Stimulated activated CD4-positive, alpha-beta T cell treated with anti-CD3 and anti-CD28 coated beads, TNF-alpha, amount 100 ng/mL, for 1 hour (primary cell): ENCODE measurements around the gene PIP5K1C.
A peak's percentile ranks its signal among the peaks of the same experiment; 100 is the strongest.
"Not testable (repeated sequence)": the region's sequence is repeated elsewhere in the genome, so short reads cannot be mapped to it uniquely, and the experiment has no call there.

ENCODE experiments used
- DNase-seq, 3 donors: peaks; one replicate each; pipeline ENCODE4 v3.0.0-alpha.2; 2020; ENCODE audit warnings: low read depth in 3 of 3, low spot score in 1 of 3

PIP5K1C gene

DNA sequence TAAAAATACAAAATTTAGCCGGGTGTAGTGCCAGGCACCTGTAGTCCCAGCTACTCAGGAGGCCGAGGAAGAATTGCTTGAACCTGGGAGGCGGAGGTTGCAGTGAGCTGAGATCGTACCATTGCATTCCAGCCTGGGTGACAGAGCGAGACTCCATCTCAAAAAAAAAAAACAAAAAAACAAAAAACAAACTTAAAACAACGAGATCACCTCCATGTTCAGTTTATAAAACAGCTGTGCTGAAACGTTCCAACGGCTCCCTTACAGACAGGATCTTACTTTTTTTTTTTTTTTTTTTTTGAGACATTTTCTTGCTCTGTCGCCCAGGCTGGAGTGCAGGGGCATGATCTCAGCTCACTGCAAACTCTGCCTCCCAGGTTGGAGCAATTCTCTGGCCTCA is 71.5 kb downstream of the PIP5K1C start:
- not testable (repeated sequence) for DNase-seq

DNA sequence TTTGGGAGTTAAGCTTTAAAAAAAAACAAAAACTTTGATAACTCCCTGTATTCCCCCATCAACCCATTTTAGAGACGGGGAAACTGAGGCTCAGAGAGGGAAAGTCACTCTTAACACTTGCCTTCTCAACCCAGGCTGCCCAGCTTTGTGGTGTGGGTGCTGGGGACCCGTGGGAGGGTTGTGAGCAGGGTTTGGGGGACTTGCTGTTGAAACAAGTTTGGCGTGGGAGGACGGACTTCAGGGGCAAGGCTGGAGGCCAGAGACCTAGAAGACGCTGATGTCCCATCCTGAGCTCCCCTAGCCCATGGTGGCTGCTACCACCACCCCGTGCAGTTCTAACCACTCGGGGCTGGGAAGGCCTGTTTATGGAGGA is 72.9 kb downstream of the PIP5K1C start:
- DNase-seq: no peak

DNA sequence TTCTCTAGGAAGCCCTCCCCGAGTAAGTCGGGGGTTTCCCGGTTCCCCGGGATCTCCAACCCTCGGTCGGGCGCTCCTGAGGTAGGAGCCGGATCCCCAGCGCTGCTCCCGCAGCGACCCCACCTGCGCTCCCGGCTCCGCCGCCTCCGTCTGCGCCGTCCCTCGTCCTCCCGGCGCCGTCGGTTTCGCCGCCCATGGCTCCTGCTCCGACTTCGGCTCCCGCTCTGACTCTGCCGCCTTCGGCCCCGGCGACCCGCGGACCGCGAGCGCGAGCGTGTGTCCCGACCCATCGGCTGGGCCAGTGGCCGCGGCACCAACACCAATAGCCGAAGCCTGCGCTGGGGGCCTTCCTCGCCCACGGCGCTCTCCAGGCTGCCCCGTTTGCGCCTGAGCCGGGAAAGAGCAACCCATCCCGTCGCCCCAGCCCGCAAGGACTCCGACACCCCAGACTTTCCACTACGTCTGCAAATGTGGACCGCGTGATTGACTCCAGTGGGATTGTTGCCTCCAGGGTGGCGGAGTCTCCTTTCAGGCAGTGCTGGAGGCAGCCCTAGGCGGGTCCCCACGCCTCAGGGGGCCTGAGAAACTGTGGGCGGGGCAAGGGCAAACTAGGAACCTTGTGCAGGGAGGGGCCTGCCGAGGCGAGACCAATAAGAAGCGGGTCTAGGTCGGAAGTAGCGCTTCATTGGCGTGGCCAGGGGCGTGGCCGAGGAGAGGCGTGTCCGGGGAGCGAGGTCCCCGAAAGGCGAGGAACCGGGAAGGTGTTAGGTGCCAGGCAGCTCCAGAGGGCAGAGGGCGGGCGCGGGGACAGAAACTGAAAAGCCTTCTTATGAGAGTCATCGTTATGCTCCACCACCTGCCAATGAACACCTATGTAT is 73.6 kb downstream of the PIP5K1C start, which contains the start of gene CACTIN:
CACTIN (minus strand) TSS at position 318 of the 878 bp plus-strand sequence; CDS start at position 290, 28 bp downstream.
- peak; percentile 96 to 97 (median 97) for DNase-seq

DNA sequence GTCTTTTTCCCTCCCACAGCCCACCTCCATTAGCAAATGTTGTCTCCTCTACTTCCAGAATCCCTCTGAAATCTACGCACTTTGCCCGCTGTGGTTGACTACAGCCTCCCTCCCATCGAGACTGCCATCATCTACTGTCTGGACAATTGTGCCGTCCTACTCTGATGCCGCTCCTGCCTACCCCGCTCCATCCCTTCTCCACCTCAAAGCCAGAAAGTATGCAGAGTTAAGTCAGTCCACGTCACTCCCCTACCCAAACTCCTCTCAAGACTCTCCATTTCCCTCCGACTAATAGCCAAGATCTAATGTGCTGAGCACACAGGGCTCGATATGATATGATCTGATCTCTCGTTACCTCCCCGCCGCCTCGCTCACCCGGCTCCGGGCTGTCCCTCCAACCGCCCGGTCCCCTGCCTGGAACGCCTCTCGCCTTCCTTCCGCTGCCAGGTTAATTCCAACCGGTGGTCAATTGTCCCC is 74.2 kb downstream of the PIP5K1C start:
- no peak for DNase-seq

DNA sequence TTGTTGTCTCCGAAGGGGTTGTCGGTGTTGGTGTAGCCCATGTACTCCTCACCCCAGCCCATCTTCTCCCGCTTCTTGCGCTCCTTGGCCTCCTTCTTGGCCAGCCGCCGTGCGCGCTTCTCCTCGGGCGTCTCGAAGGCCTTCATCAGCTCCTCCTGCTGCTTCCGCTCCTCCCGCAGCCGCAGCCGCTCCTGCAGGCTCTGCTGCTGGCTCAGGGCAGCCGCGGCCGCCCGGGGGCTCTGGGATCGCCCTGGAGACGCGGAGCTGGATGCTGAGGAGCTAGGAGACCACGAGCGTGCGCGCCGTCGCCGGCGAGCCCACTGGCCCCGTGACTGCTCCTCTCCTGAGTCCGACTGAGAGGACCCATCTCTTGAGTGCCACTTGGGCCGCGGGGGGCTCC is 76.6 kb downstream of the PIP5K1C start:
- no peak for DNase-seq

DNA sequence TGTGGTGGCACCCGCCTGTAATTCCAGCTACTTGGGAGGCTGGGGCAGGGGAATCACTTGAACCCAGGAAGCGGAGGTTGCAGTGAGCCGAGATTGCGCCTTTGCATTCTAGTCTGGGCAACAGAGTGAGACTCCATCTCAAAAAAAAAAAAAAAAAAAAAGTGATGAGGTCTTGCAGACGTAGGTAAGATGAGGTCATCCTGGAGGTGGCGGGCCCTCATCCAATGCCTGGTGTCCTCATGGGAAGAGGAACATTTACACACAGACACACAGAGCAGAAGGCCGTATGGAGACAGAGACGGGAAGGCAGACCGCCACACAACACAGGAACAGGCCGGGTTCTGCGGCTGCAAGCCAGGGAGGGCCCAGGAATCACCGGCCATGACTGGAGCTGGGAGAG is 78.0 kb downstream of the PIP5K1C start:
- no peak for DNase-seq

DNA sequence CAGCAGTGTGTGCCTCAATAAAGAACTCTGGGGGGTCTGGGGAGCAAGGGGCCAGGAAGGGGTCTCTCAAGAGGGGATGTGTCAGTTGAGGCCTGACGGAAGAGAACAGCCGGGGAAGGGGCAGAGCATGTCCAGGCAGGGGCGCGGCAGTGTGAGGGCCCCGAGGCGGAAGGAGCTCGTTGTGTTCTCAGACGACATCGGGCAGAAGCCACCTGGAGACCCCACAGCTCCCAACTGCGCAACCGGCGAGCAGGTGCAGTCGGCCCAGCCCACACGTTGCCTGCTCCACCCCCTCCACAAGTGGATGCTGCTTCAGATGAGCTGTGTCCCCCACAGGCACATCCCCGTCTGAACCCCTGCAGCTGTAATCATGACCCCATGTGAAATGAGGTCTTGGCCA is 78.6 kb downstream of the PIP5K1C start:
- no peak for DNase-seq

DNA sequence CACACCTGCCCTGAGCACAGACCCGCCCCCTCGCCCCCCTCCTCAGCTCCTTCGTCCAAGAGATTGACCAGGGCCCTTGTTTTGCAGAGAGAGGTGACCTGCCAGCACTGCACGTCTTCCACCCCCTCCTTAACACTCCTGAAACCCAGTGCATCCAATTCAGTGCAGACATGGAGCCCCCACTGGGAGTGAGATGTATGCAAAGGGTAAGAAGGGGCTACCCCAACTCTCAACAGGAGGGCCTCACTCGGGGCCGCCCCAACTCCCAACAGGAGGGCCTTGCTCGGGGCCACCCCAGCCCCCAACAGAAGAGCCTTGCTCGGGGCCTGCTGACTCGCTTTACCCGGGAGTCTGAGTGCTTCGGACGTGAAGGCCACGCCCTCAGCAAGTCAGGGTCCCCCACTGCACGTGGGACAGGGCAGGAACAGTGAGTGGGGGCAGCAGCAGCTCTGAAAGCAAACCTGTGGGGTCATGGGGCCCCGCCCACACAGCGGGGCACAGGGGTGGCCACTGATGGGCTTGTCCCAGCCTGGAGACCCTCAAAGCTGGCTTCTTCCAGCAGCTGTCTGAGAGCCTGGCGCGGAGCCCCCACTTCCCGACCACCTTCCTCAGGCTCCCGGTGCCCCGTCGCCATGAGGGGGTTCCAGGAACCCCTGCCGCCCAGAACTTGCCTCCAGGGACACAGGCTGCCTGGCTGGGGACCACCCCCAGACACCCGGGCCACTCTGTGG is 79.3 kb downstream of the PIP5K1C start:
- no peak for DNase-seq

DNA sequence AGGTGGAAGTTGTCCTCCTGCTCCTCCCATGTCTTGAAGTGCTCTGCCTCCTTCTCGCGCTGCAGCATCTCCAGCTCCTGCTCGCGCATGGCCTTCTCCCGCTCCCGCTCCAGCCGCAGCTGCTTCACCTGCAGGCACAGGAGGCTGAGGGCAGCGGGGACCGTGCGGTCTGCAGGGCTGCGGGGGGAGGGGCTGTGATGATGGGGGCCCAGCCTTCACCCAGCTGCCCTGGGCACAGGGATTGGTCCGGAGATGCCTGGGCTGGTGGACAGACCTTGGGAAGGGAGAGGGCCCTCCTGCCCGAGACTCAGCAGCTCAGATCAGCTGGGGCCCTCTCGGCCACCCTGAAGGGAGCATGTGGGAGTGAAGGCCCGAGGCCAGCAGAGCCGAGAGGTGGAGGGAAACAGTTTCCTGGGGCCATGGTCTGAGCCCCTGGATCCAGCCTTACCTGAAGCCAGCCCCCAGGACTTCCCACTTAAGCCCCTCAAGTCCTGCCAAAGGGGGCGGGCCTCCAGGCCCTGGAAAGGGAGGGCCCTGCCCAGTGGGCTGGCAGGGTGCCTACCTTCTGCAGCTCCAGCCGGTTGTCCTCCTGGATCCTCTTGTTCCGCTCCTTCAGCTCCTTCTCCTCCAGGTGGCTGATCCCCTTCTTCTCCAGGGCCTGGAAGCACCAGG is 80.0 kb downstream of the PIP5K1C start:
- no peak for DNase-seq

DNA sequence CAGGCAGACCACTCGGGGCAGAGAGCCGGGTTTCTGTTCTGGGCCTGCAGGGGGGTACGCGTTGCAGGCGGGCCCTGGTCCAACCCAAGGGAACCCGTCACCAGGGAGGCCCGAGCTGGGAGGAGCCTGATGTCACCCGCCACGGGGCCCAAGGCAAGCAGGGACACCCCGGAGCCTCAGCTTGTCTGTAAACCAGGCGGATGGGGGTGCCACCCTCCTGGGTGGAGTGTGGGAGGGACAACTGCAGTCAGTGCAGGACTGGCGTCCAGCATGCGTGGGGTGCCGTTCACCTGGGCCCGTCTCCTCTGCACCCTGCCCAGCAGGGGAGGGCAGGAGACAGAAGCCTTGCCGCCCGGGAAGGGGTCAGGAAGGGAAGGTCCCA is 80.6 kb downstream of the PIP5K1C start:
- no peak for DNase-seq

DNA sequence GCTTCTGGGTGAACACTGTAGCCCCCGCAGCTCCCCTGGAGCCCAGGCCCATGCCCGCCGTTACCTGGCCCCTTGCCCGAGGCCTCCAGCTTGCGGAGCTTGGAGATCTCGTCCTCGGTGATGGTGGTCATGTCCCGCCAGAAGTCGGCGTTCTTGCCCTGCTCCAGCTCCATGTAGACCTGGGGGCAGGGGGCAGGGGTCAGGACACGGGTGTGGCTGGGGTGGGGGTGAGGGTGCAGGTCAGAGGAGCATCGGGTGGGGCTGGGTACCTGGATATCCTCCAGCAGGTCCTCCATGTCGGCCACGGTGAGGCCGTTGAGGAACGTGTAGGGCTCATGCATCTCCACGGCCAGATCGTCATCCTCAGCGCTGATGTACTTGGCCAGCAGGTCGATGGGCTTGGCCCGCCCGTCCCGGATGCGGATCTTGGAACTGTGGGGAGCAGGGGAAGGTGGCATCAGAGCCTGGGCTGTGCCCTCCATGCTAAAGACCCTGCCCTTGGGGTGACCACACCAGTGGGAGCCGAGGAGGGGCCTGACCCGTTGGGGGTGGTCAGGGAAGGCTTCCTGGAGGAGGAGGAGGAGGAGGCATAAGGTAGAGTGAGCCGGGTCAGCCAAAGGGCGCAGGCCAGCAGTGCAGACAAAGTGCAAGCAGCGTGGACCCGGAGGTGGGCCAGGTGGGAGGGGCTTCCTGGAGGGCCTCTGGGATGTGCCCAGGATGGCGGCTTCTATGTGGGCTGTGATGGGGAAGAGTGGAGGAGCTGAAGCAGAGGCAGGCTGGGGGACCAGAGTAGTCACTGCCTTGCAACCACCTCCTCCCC is 81.2 kb downstream of the PIP5K1C start:
- DNase-seq: no peak

DNA sequence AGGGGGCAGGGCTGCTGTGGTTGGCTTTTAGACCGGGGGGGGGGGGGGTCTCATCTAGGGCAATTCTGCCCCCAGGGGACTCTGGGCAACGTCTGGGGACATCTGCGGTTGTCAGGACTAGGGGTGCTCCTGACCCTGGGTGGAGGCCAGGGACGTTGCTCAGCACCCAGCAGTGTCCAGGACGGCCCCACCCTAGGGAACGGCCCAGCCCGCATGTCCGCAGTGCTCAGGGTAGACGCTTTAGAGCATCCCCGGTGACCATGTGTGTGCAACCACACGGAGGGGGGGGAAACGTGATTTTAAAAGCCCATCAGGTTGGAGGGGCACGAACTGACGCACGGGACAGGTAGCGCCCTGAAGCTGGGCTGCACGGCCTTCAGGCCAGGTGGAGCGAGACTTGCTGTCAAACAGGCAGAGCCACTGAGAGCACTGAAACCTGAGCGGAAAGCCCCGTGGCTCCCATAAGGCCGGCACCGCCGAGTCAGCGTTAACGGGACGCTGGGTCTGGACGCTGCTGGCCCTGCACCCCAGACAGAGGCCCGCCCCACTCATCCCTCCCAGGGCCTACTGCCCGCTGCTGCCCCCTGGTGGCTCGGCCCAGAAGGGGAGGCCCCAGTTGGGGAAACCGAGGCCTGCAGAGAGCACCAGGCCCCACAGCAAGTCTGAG is 82.0 kb downstream of the PIP5K1C start:
- DNase-seq: peak in 1 of 3 donors; percentile 53

DNA sequence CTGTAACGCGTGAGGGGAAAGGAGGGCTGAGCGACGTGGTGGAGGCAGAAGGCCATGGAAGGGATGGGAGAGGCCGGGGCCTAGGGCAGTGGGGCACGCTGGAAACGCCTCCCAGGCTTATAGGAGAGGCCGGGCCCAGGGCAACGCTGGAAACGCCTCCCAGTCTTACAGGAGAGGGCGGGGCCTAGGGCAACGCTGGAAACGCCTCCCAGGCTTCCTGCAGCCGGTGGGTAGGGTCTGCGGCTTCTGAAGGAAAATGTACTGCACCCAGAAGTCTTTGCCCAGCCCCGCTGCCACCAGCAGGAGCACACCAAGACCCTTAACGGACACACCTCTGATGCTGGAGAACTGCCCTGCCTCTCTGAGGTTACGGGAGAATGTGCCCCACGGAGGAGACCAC is 82.8 kb downstream of the PIP5K1C start:
- no peak for DNase-seq

DNA sequence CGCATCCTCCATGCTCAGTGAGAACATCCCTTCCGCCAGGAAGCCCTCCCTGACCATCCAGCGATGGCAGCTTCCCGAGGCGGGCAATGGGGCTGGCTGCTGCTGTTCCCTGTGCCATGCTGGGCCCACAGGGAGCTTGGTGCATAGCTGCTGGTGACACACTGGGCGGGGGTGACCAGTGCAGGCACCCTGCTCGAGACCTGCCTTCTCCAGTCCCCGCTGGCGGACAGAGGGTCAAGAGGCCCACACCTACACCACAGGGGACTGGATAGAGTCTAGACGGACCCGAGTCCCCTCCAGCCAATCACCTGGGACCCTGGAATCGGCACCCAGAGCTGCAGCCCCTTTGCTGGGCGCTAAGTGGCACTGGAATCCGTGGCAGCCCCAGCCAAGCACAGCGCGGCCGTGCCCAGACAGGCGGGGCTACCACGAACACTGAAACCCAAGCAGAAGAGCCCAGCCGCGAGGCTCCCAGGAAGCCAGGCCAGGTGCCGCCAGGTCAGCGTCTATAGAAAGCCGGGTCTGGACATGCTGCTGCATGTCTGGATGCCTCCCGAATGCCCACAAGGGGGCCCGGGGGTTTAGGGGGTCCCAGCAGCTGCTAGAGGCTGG is 84.6 kb downstream of the PIP5K1C start:
- no peak for DNase-seq

DNA sequence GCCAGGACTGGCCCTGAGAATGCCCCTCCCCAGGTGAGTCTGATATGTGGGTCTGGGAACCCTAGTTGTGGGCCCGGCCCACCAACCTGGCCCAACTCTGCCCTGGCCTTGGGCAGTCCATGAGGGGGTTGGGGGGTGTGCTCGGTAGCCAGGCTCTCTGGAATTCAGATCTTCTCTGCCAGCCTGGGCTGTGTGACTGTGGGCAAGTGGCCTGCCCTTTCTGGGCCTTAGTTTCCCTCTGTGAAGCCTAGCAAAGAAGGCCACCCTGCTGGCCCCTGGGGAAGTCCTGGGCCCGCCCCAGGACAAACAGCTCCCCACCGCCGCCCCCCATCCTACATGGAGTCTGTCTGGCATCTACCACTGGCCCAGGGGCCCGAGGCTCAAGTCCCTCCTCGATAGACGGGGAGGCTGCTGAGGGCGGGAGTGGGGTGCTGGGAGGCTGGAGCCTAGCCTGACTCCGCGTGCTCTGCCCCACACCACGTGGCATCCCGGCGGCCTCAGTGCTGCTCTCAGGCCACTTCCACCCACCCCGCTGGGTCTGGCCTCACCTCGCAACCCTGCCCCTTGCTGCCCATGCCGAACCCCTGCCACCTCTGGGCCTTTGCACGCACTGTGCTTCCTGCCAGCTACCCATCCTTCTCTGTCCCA is 85.3 kb downstream of the PIP5K1C start:
- DNase-seq: no peak

DNA sequence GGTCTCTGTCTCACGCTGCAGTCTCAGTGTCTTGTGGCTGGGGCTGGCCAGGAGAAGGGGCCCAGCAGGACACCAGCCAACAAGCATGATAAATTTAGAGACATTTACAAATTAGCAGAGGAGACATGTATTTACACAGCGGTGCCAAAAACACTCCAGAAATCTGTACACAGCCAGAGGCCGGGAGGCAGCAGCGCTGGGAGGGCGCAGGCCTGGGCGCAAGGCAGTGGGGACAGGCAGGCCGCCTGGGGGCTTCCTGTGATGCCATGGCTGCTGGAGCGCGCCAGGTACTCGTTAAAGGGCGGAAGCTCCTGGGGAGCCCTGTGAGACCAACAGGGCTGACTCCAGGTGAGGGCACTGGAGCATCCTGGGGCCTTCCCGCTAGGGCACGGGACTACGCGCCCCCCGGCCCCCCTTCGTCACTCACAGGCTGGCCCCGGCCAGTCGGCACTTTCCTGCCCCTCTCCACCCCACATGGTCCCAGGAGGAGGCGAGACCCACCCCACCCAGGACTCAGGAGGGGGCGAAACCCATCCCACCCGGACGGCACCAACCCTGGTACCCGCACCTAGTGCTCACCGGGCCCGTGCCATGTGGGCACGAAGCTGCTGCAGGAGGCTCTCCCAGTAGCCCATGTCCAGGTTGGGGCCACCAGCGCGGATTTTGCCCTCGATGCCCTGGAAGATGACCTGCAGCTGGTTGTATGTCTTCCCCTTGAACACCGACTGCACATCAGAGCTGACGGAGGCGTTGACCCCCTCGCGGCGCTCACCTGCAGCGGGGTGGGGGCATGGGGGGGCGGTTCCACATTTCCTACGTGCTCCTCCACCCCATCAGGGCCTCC is 86.2 kb downstream of the PIP5K1C start:
- no peak for DNase-seq

DNA sequence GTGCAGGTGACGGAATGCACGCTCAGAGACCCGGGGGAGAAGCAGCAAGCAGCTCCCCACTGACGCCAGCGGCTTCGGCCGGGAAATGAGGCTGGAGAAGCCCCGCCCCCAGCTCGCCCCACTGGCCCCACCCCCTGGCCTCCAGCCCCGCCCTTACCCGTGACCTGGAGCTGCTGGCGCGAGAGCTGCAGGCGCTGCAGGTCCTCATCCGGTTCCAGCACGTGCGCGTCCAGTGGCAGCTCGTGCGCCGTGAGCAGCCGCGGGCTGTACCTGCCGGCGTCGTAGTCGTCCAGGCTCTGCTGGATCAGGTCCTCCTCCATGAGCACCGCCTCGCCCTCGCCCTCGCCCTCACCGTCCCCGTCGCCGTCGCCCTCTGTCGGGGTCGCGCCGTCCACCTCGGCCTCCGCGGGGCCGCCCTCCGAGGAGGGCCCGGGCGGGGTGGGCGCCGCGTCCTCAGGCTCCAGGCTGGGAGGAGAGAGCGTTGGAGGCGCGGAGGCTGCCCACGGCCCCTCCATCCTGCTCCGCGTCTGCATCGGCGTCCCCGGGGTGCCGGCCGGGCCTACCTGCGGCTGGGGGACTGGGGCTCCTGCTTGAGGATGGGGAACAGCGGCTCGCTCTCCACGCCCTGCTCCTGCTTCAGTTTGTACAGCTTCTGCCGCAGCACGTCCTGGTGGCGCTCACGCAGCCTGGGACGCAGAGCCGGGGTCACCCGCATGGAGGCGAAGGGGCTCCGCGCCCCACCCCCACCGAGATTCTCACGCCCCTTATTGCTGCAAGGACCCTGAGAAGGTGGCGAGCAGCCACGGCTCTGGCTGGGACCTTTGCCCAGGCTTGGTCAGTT is 87.1 kb downstream of the PIP5K1C start:
- DNase-seq: no peak

DNA sequence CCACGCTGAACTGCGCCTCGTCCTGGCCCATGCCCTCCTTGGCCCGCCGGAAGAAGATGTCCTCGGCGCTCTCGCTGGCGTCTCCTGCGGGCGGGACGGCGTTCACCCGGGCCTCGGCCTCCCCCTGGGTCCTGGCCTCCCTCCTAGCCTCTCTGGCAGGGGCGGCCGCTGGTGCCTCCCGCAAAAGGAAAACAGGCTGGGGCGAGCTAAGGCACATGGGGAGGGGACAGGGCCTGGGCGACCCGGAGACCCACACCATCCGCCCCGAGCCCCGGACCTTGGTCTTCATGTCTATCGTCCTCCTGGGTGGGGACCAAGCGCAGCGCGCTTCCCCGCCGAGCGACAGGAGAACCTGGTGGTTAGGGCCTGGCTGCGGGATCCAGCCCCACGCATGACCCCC is 87.9 kb downstream of the PIP5K1C start:
- DNase-seq: no peak
